Loucy (cell line): ENCODE results near the gene CLDN34.

Experiments used
- H2AFZ ChIP-seq: fragments of 200-600 bp; sonication (generic); 2 replicates; pipeline ENCODE4 v1.6.0; 2016; ENCODE audit warnings: antibody characterized with exemption, mild to moderate bottlenecking, low read length, moderate library complexity
- H3F3A ChIP-seq: fragments of 200-600 bp; 2 replicates; pipeline ENCODE4 v1.6.0; 2016; ENCODE audit warnings: antibody characterized with exemption, low read depth, mild to moderate bottlenecking
- H3K27me3 ChIP-seq: fragments of 200-600 bp; sonication (generic); 2 replicates; pipeline ENCODE4 v1.6.1; 2014; ENCODE audit warnings: low read length, mild to moderate bottlenecking; ENCODE audit not compliant: insufficient read depth, poor library complexity, severe bottlenecking
- H3K36me3 ChIP-seq: fragments of 200-600 bp; sonication (generic); 2 replicates; pipeline ENCODE4 v1.6.1; 2016; ENCODE audit warnings: low read length; ENCODE audit not compliant: insufficient read depth
- H3K4me1 ChIP-seq: fragments of 200-600 bp; sonication (generic); 2 replicates; pipeline ENCODE4 v1.5.1; 2014; ENCODE audit warnings: low read length, mild to moderate bottlenecking; ENCODE audit not compliant: insufficient read depth, poor library complexity, severe bottlenecking
- H3K4me2 ChIP-seq: fragments of 200-600 bp; sonication (generic); 2 replicates; pipeline ENCODE4 v1.6.0; 2014; ENCODE audit warnings: antibody characterized with exemption, low read length, low read depth, mild to moderate bottlenecking; ENCODE audit not compliant: poor library complexity, severe bottlenecking
- H3K4me3 ChIP-seq: fragments of 200-600 bp; sonication (generic); 2 replicates; pipeline ENCODE4 v1.5.1; 2014; ENCODE audit warnings: low read length, mild to moderate bottlenecking, mixed read lengths; ENCODE audit not compliant: poor library complexity, severe bottlenecking
- H3K79me2 ChIP-seq: fragments of 200-600 bp; sonication (generic); 2 replicates; pipeline ENCODE4 v1.6.1; 2014; ENCODE audit warnings: low read length; ENCODE audit not compliant: insufficient read depth
- H3K9ac ChIP-seq: fragments of 200-600 bp; sonication (generic); 2 replicates; pipeline ENCODE4 v1.6.0; 2014; ENCODE audit warnings: mild to moderate bottlenecking, low read depth, low read length, moderate library complexity; ENCODE audit not compliant: poor library complexity, severe bottlenecking
- H3K9me2 ChIP-seq: fragments of 200-600 bp; sonication (generic); replicated peaks from 2 replicates; pipeline ENCODE4 v1.6.1; 2016; ENCODE audit warnings: low read depth, low read length, mixed read lengths
- H3K9me3 ChIP-seq: fragments of 200-600 bp; sonication (generic); 2 replicates; pipeline ENCODE4 v1.6.1; 2014; ENCODE audit warnings: mild to moderate bottlenecking, antibody characterized with exemption, low read length, low read depth; ENCODE audit not compliant: insufficient read depth
- H4K20me1 ChIP-seq: fragments of 200-600 bp; sonication (generic); 2 replicates; pipeline ENCODE4 v1.6.0; 2014; ENCODE audit warnings: antibody characterized with exemption, low read length, mild to moderate bottlenecking; ENCODE audit not compliant: insufficient read depth, poor library complexity, severe bottlenecking
- CTCF ChIP-seq: fragments of 200-600 bp; sonication (generic); conservative IDR thresholded peaks from 2 replicates; pipeline ENCODE4 v1.5.1; 2014; ENCODE audit warnings: mild to moderate bottlenecking, antibody characterized with exemption, low read length
- EZH2phosphoT487 ChIP-seq: fragments of 200-600 bp; IDR thresholded peaks from 2 replicates; pipeline ENCODE4 v1.6.1; 2018; ENCODE audit warnings: antibody characterized with exemption, mild to moderate bottlenecking, moderate library complexity, borderline replicate concordance

Gene CLDN34

GRCh38 chrX:9952300-9952699 is 14.9 kb upstream of the CLDN34 start:
- Histone ChIP-seq H3K9me2 (no peaks in the 10 kb centered on the region), H3K4me3 (no peak overlapping the region), H3K9ac (no peak overlapping the region), H3F3A (no peaks in the 10 kb centered on the region), H3K36me3 (no peaks in the 10 kb centered on the region), H3K9me3 (no peaks in the 10 kb centered on the region), H3K4me2 (no peak overlapping the region), H3K79me2 (no peaks in the 10 kb centered on the region), H2AFZ (no peak overlapping the region), H3K4me1 (no peaks in the 10 kb centered on the region), H4K20me1 (no peaks in the 10 kb centered on the region), H3K27me3 (no peaks in the 10 kb centered on the region)
- TF ChIP-seq EZH2phosphoT487 (no peak), CTCF (no peak)

GRCh38 chrX:9953396-9953795 is 13.8 kb upstream of the CLDN34 start:
- no peak for TF ChIP-seq CTCF
- no peak for TF ChIP-seq EZH2phosphoT487
- no peaks in the 10 kb centered on the region for H3K79me2 ChIP-seq
- no peaks in the 10 kb centered on the region for H4K20me1 ChIP-seq
- no peaks in the 10 kb centered on the region for H3K36me3 ChIP-seq
- H3K9ac ChIP-seq: no peak overlapping the region
- H3K27me3 ChIP-seq: no peaks in the 10 kb centered on the region
- no peaks in the 10 kb centered on the region for H3K9me3 ChIP-seq
- H3F3A ChIP-seq: no peaks in the 10 kb centered on the region
- H3K9me2 ChIP-seq: no peaks in the 10 kb centered on the region
- H3K4me3 ChIP-seq: no peak overlapping the region
- H3K4me1 ChIP-seq: no peaks in the 10 kb centered on the region
- no peak overlapping the region for H2AFZ ChIP-seq
- H3K4me2 ChIP-seq: no peak overlapping the region

- no peaks in the 10 kb centered on the region for H3K79me2 ChIP-seq
- no peak for TF ChIP-seq EZH2phosphoT487
- TF ChIP-seq CTCF: no peak
- no peak overlapping the region for H3K9ac ChIP-seq
- H3K9me3 ChIP-seq: no peaks in the 10 kb centered on the region
- H4K20me1 ChIP-seq: no peaks in the 10 kb centered on the region
- no peak overlapping the region for H3K4me3 ChIP-seq
- no peak overlapping the region for H2AFZ ChIP-seq
- no peaks in the 10 kb centered on the region for H3K36me3 ChIP-seq
- H3K27me3 ChIP-seq: no peaks in the 10 kb centered on the region
- H3K9me2 ChIP-seq: no peaks in the 10 kb centered on the region
- no peaks in the 10 kb centered on the region for H3F3A ChIP-seq
- no peaks in the 10 kb centered on the region for H3K4me1 ChIP-seq
- H3K4me2 ChIP-seq: no peak overlapping the region
Measured at GRCh38 chrX:9955506-9955905, 11.7 kb upstream of the CLDN34 start.
